HepG2 (cell line): ENCODE measurements around the gene MAP2K2. TPM values are rescaled to one million over a fixed set of nuclear protein-coding genes. Genes with fewer than 3 reads are reported as not detected.
A peak's percentile ranks its signal among the peaks of the same experiment; 100 is the strongest.

ENCODE experiments used
- ARHGAP35 ChIP-seq: sonication (generic); formaldehyde crosslinking; IDR thresholded peaks from 2 replicates; pipeline ENCODE4 v1.9.0; 2022; ENCODE audit warnings: mild to moderate bottlenecking, inconsistent platforms, moderate library complexity, missing genetic modification reagents, borderline replicate concordance
- ARNT2 ChIP-seq: sonication (generic); formaldehyde crosslinking; IDR thresholded peaks from 2 replicates; pipeline ENCODE4 v1.8.0; 2022; ENCODE audit warnings: mild to moderate bottlenecking, low read depth, missing genetic modification reagents, moderate library complexity
- BHLHE40 ChIP-seq: IDR thresholded peaks from 2 replicates; pipeline ENCODE4 v1.6.1; 2011; ENCODE audit warnings: low read length, improper control_type of control experiment
- FOSL1 ChIP-seq: sonication (generic); formaldehyde crosslinking; IDR thresholded peaks from 2 replicates; pipeline ENCODE4 v1.9.0; 2021; ENCODE audit warnings: missing genetic modification reagents, borderline replicate concordance
- FOXK1 ChIP-seq: sonication (generic); formaldehyde crosslinking; IDR thresholded peaks from 2 replicates; pipeline ENCODE4 v1.4.0; 2020; ENCODE audit warnings: low read depth, missing genetic modification reagents, borderline replicate concordance
- GPN1 ChIP-seq: sonication (generic); formaldehyde crosslinking; IDR thresholded peaks from 2 replicates; pipeline ENCODE4 v1.5.1; 2020; ENCODE audit warnings: missing genetic modification reagents, borderline replicate concordance
- HHEX ChIP-seq: IDR thresholded peaks from 2 replicates; pipeline ENCODE4 v1.6.1; 2016; ENCODE audit warnings: control low read depth
- HIVEP1 ChIP-seq: sonication (generic); formaldehyde crosslinking; IDR thresholded peaks from 2 replicates; pipeline ENCODE4 v1.4.0; 2020; ENCODE audit warnings: mild to moderate bottlenecking, missing genetic modification reagents
- JDP2 ChIP-seq: sonication (generic); formaldehyde crosslinking; IDR thresholded peaks from 2 replicates; pipeline ENCODE4 v1.8.1; 2022; ENCODE audit warnings: missing genetic modification reagents, borderline replicate concordance
- MXD4 ChIP-seq: IDR thresholded peaks from 2 replicates; pipeline ENCODE4 v1.6.1; 2016; ENCODE audit warnings: mild to moderate bottlenecking, missing biosample characterization, missing genetic modification reagents
- NCOA1 ChIP-seq: sonication (generic); formaldehyde crosslinking; IDR thresholded peaks from 2 replicates; pipeline ENCODE4 v1.9.0; 2021; ENCODE audit warnings: missing genetic modification reagents
- NFKBIZ ChIP-seq: IDR thresholded peaks from 2 replicates; pipeline ENCODE4 v1.6.1; 2018; ENCODE audit warnings: missing genetic modification reagents, missing compliant biosample characterization
- NR2C2 ChIP-seq: sonication (generic); formaldehyde crosslinking; IDR thresholded peaks from 2 replicates; pipeline ENCODE4 v1.4.0; 2020; ENCODE audit warnings: missing genetic modification reagents, mild to moderate bottlenecking, moderate library complexity, borderline replicate concordance
- PITX1 ChIP-seq: sonication (generic); formaldehyde crosslinking; IDR thresholded peaks from 2 replicates; pipeline ENCODE4 v1.5.1; 2020; ENCODE audit warnings: mild to moderate bottlenecking, missing genetic modification reagents
- YEATS4 ChIP-seq: sonication (generic); formaldehyde crosslinking; IDR thresholded peaks from 2 replicates; pipeline ENCODE4 v1.4.0; 2020; ENCODE audit warnings: missing genetic modification reagents, borderline replicate concordance
- ZC3H4 ChIP-seq: sonication (generic); formaldehyde crosslinking; IDR thresholded peaks from 2 replicates; pipeline ENCODE4 v1.4.0; 2020; ENCODE audit warnings: missing genetic modification reagents, borderline replicate concordance
- ZNF207 ChIP-seq: fragments of 450-650 bp; IDR thresholded peaks from 2 replicates; pipeline ENCODE4 v1.6.1; 2016; ENCODE audit warnings: antibody characterized with exemption, borderline replicate concordance
- ZNF335 ChIP-seq: sonication (generic); formaldehyde crosslinking; IDR thresholded peaks from 2 replicates; pipeline ENCODE4 v1.4.0; 2020; ENCODE audit warnings: missing genetic modification reagents
- ZNF607 ChIP-seq: sonication (generic); formaldehyde crosslinking; IDR thresholded peaks from 2 replicates; pipeline ENCODE4 v1.5.1; 2020; ENCODE audit warnings: missing genetic modification reagents, mild to moderate bottlenecking, borderline replicate concordance
- ZNF747 ChIP-seq: sonication (generic); formaldehyde crosslinking; IDR thresholded peaks from 2 replicates; pipeline ENCODE4 v1.8.1; 2023; ENCODE audit warnings: missing genetic modification reagents, mild to moderate bottlenecking, borderline replicate concordance
- polyA plus RNA-seq, 8 experiments: library from polyadenylated mRNA; depleted of rRNA in 3 of 8; stranded (reverse) in 7 of 8; unstranded in 1 of 8; fragments of >200 nt; fragmentation: Illumina TruSeq in 4 of 8; extraction: Trizol in 4 of 8; gene quantifications; 2 replicates each; pipeline versions ENCODE4 v1.2.1 to v1.2.3, GENCODE V29; 2011 to 2016; ENCODE audit warnings: low read depth in 4 of 8, missing spikeins in 1 of 8, mixed read lengths in 1 of 8; ENCODE audit not compliant: insufficient read depth in 1 of 8
- total RNA-seq, 5 experiments: library from RNA; depleted of rRNA; stranded (reverse); fragments of >200 nt; fragmentation: Illumina TruSeq; extraction: Trizol; gene quantifications; 2 replicates each; pipeline ENCODE4 v1.2.3, GENCODE V29; 2016; ENCODE audit warnings: low read depth in 1 of 5
- TF ChIP-seq, protein P1 (sequence below): sonication (generic); formaldehyde crosslinking; IDR thresholded peaks from 2 replicates; pipeline ENCODE4 v1.4.0; 2020; ENCODE audit warnings: mild to moderate bottlenecking, missing genetic modification reagents
- TF ChIP-seq, protein P2 (sequence below): sonication (generic); formaldehyde crosslinking; IDR thresholded peaks from 2 replicates; pipeline ENCODE4 v1.4.0; 2020; ENCODE audit warnings: missing genetic modification reagents; ENCODE audit errors: not compliant biosample characterization
- TF ChIP-seq, protein P3 (sequence below): sonication (generic); formaldehyde crosslinking; IDR thresholded peaks from 2 replicates; pipeline ENCODE4 v1.9.0; 2021; ENCODE audit warnings: missing genetic modification reagents, mild to moderate bottlenecking, borderline replicate concordance
- TF ChIP-seq, protein P4 (sequence below): IDR thresholded peaks from 2 replicates; pipeline ENCODE4 v1.6.1; 2012; ENCODE audit warnings: low read depth, low read length, improper control_type of control experiment
- TF ChIP-seq, protein P5 (sequence below): sonication (generic); formaldehyde crosslinking; IDR thresholded peaks from 2 replicates; pipeline ENCODE4 v1.4.0; 2020; ENCODE audit warnings: missing genetic modification reagents

The MAP2K2 gene
- total and polyA plus RNA-seq, 2 of the 13 experiments (the other 11 are each of a cell fraction or from before 2014, with no cell fraction given) = 70.3 to 80.9 TPM

DNA sequence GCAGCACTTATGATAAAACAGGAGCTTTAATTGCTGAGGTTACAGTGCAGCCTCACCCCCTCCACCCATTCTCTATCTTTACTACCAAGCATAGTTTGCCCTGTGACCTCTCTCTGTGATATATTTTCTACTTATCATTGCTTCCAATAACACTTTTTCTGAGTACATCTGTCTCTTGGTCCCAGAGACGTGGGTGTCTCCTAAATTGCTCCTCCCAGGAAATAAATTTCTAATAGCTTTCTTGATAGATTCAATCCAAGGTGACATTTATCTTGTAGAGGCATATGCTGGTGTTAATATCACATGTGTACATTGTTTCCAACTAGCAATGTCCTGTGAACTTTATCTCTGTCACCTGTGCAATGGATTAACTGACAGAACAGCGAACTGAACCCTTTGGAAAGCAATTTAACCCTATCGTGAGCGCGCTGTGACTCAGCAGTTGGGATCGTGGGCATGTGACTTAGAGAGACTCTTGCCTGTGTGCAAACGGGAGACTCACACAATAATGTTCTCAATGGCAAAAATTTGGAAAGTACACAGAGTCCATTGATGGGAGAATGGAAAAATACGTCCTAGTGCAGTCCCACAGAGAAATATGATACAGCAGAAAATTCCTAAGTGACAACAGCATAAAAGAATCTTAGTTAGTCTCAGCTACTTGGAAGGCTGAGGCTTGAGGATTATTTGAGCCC is 7.0 kb upstream of the MAP2K2 start (continued):
- peak; percentile 52; the same call in 1 of the 2 replicates for TF ChIP-seq YEATS4 (CRISPR knock-in tag)
- TF ChIP-seq ZNF747 (CRISPR knock-in tag) = no peak
- TF ChIP-seq ZNF335 (CRISPR knock-in tag) = no peak
- peak; percentile 56; the same call in 1 of the 2 replicates for TF ChIP-seq BHLHE40
- no peak; the same call in 1 of the 2 replicates for TF ChIP-seq NFKBIZ (CRISPR knock-in tag)
- TF ChIP-seq ZNF607 = no peak
- TF ChIP-seq, protein P1, sequence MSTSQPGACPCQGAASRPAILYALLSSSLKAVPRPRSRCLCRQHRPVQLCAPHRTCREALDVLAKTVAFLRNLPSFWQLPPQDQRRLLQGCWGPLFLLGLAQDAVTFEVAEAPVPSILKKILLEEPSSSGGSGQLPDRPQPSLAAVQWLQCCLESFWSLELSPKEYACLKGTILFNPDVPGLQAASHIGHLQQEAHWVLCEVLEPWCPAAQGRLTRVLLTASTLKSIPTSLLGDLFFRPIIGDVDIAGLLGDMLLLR (CRISPR knock-in tag) = no peak
- TF ChIP-seq GPN1 = no peak
- TF ChIP-seq, protein P2, sequence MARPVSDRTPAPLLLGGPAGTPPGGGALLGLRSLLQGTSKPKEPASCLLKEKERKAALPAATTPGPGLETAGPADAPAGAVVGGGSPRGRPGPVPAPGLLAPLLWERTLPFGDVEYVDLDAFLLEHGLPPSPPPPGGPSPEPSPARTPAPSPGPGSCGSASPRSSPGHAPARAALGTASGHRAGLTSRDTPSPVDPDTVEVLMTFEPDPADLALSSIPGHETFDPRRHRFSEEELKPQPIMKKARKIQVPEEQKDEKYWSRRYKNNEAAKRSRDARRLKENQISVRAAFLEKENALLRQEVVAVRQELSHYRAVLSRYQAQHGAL = no peak
- no peak for TF ChIP-seq HHEX (CRISPR knock-in tag)
- no peak for TF ChIP-seq JDP2 (CRISPR knock-in tag)
- TF ChIP-seq, protein P3, sequence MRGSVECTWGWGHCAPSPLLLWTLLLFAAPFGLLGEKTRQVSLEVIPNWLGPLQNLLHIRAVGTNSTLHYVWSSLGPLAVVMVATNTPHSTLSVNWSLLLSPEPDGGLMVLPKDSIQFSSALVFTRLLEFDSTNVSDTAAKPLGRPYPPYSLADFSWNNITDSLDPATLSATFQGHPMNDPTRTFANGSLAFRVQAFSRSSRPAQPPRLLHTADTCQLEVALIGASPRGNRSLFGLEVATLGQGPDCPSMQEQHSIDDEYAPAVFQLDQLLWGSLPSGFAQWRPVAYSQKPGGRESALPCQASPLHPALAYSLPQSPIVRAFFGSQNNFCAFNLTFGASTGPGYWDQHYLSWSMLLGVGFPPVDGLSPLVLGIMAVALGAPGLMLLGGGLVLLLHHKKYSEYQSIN (CRISPR knock-in tag) = no peak
- no peak for TF ChIP-seq ARHGAP35 (CRISPR knock-in tag)
- TF ChIP-seq HIVEP1 (CRISPR knock-in tag) = no peak
- TF ChIP-seq PITX1 (CRISPR knock-in tag) = peak; percentile 78; the same call in 1 of the 2 replicates
- no peak for TF ChIP-seq NR2C2 (CRISPR knock-in tag)
- TF ChIP-seq ARNT2 (CRISPR knock-in tag) = no peak
- TF ChIP-seq, protein P4, sequence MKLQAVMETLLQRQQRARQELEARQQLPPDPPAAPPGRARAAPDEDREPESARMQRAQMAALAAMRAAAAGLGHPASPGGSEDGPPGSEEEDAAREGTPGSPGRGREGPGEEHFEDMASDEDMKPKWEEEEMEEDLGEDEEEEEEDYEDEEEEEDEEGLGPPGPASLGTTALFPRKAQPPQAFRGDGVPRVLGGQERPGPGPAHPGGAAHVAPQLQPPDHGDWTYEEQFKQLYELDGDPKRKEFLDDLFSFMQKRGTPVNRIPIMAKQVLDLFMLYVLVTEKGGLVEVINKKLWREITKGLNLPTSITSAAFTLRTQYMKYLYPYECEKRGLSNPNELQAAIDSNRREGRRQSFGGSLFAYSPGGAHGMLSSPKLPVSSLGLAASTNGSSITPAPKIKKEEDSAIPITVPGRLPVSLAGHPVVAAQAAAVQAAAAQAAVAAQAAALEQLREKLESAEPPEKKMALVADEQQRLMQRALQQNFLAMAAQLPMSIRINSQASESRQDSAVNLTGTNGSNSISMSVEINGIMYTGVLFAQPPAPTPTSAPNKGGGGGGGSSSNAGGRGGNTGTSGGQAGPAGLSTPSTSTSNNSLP = peak; percentile 72
- no peak for TF ChIP-seq NCOA1
- TF ChIP-seq, protein P5, sequence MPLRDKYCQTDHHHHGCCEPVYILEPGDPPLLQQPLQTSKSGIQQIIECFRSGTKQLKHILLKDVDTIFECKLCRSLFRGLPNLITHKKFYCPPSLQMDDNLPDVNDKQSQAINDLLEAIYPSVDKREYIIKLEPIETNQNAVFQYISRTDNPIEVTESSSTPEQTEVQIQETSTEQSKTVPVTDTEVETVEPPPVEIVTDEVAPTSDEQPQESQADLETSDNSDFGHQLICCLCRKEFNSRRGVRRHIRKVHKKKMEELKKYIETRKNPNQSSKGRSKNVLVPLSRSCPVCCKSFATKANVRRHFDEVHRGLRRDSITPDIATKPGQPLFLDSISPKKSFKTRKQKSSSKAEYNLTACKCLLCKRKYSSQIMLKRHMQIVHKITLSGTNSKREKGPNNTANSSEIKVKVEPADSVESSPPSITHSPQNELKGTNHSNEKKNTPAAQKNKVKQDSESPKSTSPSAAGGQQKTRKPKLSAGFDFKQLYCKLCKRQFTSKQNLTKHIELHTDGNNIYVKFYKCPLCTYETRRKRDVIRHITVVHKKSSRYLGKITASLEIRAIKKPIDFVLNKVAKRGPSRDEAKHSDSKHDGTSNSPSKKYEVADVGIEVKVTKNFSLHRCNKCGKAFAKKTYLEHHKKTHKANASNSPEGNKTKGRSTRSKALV (CRISPR knock-in tag) = no peak
- TF ChIP-seq FOSL1 (CRISPR knock-in tag) = peak; percentile 88
- TF ChIP-seq ZNF207 = no peak
- TF ChIP-seq ZC3H4 (CRISPR knock-in tag) = no peak
- TF ChIP-seq FOXK1 (CRISPR knock-in tag) = 0 out of 2 replicates have a peak, but pooled peaks have one; percentile 21
- TF ChIP-seq MXD4 = 0 out of 2 replicates have a peak, but pooled peaks have one; percentile 37
